Neuronal stem cell (in vitro differentiated cells): ENCODE results near the gene ANKS1B.

Experiments used
- DNase-seq: peaks from one replicate; pipeline ENCODE4 v3.0.0-alpha.2; 2013; ENCODE audit warnings: low spot score
- H2AFZ ChIP-seq: one replicate; pipeline ENCODE4 v1.6.1; 2013; ENCODE audit warnings: mild to moderate bottlenecking, low read length, inconsistent platforms
- H2AK5ac ChIP-seq: 2 replicates; pipeline ENCODE4 v1.6.1; 2013; ENCODE audit warnings: low read depth, mild to moderate bottlenecking, inconsistent platforms, low read length, moderate library complexity, mixed read lengths
- H2BK120ac ChIP-seq: 2 replicates; pipeline ENCODE4 v1.6.1; 2013; ENCODE audit warnings: low read depth, mild to moderate bottlenecking, inconsistent platforms, low read length, moderate library complexity, mixed read lengths
- H2BK12ac ChIP-seq: one replicate; pipeline ENCODE4 v1.6.1; 2013; ENCODE audit warnings: low read length, inconsistent platforms
- H2BK15ac ChIP-seq: 2 replicates; pipeline ENCODE4 v1.6.1; 2013; ENCODE audit warnings: mild to moderate bottlenecking, low read length, inconsistent platforms, mixed read lengths
- H2BK5ac ChIP-seq: one replicate; pipeline ENCODE4 v1.6.1; 2013; ENCODE audit warnings: inconsistent platforms, mild to moderate bottlenecking, low read length, moderate library complexity
- H3K14ac ChIP-seq: one replicate; pipeline ENCODE4 v1.6.1; 2013; ENCODE audit warnings: low read length, inconsistent platforms
- H3K18ac ChIP-seq: 2 replicates; pipeline ENCODE4 v1.6.1; 2013; ENCODE audit warnings: low read length, inconsistent platforms
- H3K23ac ChIP-seq: 2 replicates; pipeline ENCODE4 v1.6.1; 2013; ENCODE audit warnings: low read depth, mild to moderate bottlenecking, mixed read lengths, low read length, inconsistent platforms; ENCODE audit not compliant: poor library complexity
- H3K27ac ChIP-seq: replicated peaks from 3 replicates; pipeline ENCODE4 v1.5.1; 2013; ENCODE audit warnings: low read length, inconsistent platforms
- H3K27me3 ChIP-seq, 3 experiments: 2 replicates each; pipeline ENCODE4 v1.6.1; 2013; ENCODE audit warnings: low read length in 3 of 3, mild to moderate bottlenecking in 2 of 3, inconsistent platforms in 1 of 3, low read depth in 1 of 3, mixed read lengths in 1 of 3, moderate library complexity in 1 of 3; ENCODE audit not compliant: control insufficient read depth in 3 of 3, insufficient read depth in 3 of 3
- H3K36me3 ChIP-seq, 2 donors: replicated peaks in 1 of 2; 2 replicates each; pipeline ENCODE4 v1.6.1; 2013; ENCODE audit warnings: low read length in 2 of 2; ENCODE audit not compliant: control insufficient read depth in 2 of 2, insufficient read depth in 2 of 2
- H3K4ac ChIP-seq: 2 replicates; pipeline ENCODE4 v1.6.1; 2013; ENCODE audit warnings: inconsistent platforms, mild to moderate bottlenecking, low read length, moderate library complexity
- H3K4me1 ChIP-seq, 2 donors: 1 replicate in 1 of 2; 2 replicates in 1 of 2; pipeline ENCODE4 v1.6.1; 2013; ENCODE audit warnings: low read length in 2 of 2, low read depth in 1 of 2; ENCODE audit not compliant: control insufficient read depth in 2 of 2, insufficient read depth in 1 of 2
- H3K4me2 ChIP-seq: one replicate; pipeline ENCODE4 v1.6.1; 2013; ENCODE audit warnings: mild to moderate bottlenecking, low read length, inconsistent platforms; ENCODE audit not compliant: insufficient read depth, poor library complexity, severe bottlenecking
- H3K4me3 ChIP-seq, 2 donors: 2 replicates each; pipeline ENCODE4 v1.5.1; 2013; ENCODE audit warnings: low read length in 2 of 2, mild to moderate bottlenecking in 2 of 2, inconsistent platforms in 1 of 2, moderate library complexity in 1 of 2
- H3K79me1 ChIP-seq: one replicate; pipeline ENCODE4 v1.6.1; 2013; ENCODE audit warnings: low read depth, mild to moderate bottlenecking, inconsistent platforms, low read length, moderate library complexity
- H3K9ac ChIP-seq: one replicate; pipeline ENCODE4 v1.6.1; 2013; ENCODE audit warnings: mild to moderate bottlenecking, low read depth, low read length, inconsistent platforms; ENCODE audit not compliant: poor library complexity
- H3K9me3 ChIP-seq, 2 donors: replicated peaks in 1 of 2; 2 replicates each; pipeline versions ENCODE3 to v1.6.1; 2013; ENCODE audit warnings: low read length in 2 of 2, mild to moderate bottlenecking in 2 of 2, inconsistent platforms in 1 of 2, low read depth in 1 of 2, mixed read lengths in 1 of 2, moderate library complexity in 1 of 2; ENCODE audit not compliant: control insufficient read depth in 2 of 2, insufficient read depth in 1 of 2
- H4K8ac ChIP-seq: one replicate; pipeline ENCODE4 v1.6.1; 2013; ENCODE audit warnings: low read depth, mild to moderate bottlenecking, inconsistent platforms, low read length, moderate library complexity
- H4K91ac ChIP-seq: one replicate; pipeline ENCODE4 v1.6.1; 2013; ENCODE audit warnings: low read length, low read depth, mild to moderate bottlenecking, inconsistent platforms; ENCODE audit not compliant: poor library complexity
- WGBS, 2 donors: extraction: QIAGEN DNeasy Blood & Tissue Kit; methylation state at CpG; one replicate each; pipeline ENCODE4 v1.1.7; 2013; ENCODE audit warnings: missing lambda C conversion rate in 2 of 2, mixed read lengths in 1 of 2; ENCODE audit not compliant: insufficient read length in 2 of 2, insufficient replicate concordance in 1 of 2; ENCODE audit errors: extremely low coverage in 2 of 2; 5-methylcytosine and 5-hydroxymethylcytosine counted together

The ANKS1B gene

DNA sequence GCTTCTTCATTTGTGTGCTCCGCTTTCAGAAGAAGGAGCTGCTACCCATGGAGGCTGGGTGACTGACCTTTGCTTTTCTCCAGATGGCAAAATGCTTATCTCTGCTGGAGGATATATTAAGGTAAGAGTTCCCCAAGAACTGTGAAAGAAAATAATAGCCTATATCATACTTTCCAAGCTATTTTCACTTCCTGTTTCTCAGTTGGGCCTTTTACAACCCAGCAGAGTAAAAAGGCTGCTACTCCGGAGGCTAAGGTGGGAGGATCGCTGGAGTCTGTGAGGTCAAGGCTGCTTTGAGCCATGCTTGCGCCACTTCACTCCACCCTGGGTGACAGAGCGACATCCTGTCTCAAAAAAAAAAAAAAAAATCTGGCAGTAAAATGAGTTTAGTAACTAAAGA, 1257.5 kb downstream of the ANKS1B start:
- Histone ChIP-seq H2AK5ac (no peak overlapping the region), H3K9ac (no peak overlapping the region), H3K27ac (no peak overlapping the region), H2AFZ (no peak overlapping the region), H3K27me3 (no peaks in the 10 kb centered on the region), H4K8ac (no peak overlapping the region), H3K14ac (no peak overlapping the region), H3K4ac (no peak overlapping the region), H3K9me3 (no peaks in the 10 kb centered on the region), H4K91ac (no peak overlapping the region), H2BK5ac (no peak overlapping the region), H2BK12ac (no peak overlapping the region), H3K18ac (no peak overlapping the region), H3K79me1 (no peaks in the 10 kb centered on the region), H3K36me3 (peaks cover 8 to 91% of the 10 kb centered on the region in 2 donors), H3K4me1 (peaks cover 4 to 14% of the 10 kb centered on the region in 2 donors), H2BK120ac (no peak overlapping the region), H3K4me3 (no peak overlapping the region), H2BK15ac (no peak overlapping the region), H3K23ac (no peak overlapping the region), H3K4me2 (no peak overlapping the region)
- WGBS, 2 donors: no CpG with 5 or more reads among the region's 5 CpGs
- no peak for DNase-seq

- no peak overlapping the region for H3K18ac ChIP-seq
- H3K36me3 ChIP-seq: peaks cover 7 to 89% of the 10 kb centered on the region in 2 donors
- H3K4me1 ChIP-seq: peaks cover 4 to 14% of the 10 kb centered on the region in 2 donors
- H3K9me3 ChIP-seq: no peaks in the 10 kb centered on the region
- H2AFZ ChIP-seq: no peak overlapping the region
- no CpG with 5 or more reads among the region's 5 CpGs for WGBS, 2 donors
- no peak overlapping the region for H4K8ac ChIP-seq
- H2BK15ac ChIP-seq: no peak overlapping the region
- H3K4ac ChIP-seq: no peak overlapping the region
- no peak overlapping the region for H4K91ac ChIP-seq
- no peak overlapping the region for H2BK12ac ChIP-seq
- H2BK120ac ChIP-seq: no peak overlapping the region
- H3K9ac ChIP-seq: no peak overlapping the region
- no peak overlapping the region for H2AK5ac ChIP-seq
- no peak overlapping the region for H3K4me3 ChIP-seq
- H3K4me2 ChIP-seq: no peak overlapping the region
- H2BK5ac ChIP-seq: no peak overlapping the region
- H3K79me1 ChIP-seq: no peaks in the 10 kb centered on the region
- DNase-seq: peak; percentile 38
- no peak overlapping the region for H3K14ac ChIP-seq
- no peak overlapping the region for H3K23ac ChIP-seq
- H3K27me3 ChIP-seq: no peaks in the 10 kb centered on the region
- H3K27ac ChIP-seq: no peak overlapping the region
Observed at GRCh38 chr12:98725476-98726247, 1259.1 kb downstream of the ANKS1B start.

DNA sequence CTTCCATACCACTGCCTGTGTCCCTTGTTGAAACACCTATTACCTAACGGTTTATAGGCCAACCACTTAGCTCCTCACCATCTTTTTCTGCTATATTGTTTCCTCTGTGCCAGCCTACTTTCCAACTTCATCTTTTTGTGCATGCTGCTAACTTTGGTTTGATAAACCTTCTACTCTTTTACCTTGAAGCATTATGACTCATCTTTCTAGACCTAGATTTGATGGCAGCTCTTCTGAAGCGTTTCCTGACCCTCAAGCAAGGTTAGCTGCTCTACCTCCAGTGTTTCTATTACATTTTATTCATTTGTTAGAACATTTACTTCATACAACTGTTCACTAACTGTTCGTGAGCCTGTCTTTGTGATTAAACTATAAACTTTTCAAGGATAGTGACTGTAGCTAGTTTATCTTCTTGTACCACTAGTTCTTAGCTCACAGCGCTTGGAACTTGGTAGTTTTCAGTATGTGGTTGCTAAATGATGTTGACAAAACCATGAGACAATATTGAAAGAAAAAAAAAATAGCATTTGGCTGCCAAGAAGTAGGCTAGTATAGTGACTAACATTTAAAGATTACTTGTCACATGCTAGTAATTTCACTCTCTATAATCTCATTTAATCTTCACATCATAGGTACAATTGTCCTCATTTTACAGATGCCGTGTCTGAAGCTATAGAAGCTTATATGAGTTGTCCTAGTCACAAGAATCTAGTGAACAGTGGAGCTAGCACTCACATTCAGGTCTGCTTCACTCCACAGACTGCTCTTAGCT, 1260.2 kb downstream of the ANKS1B start:
- H3K36me3 ChIP-seq: peaks cover 7 to 88% of the 10 kb centered on the region in 2 donors
- no peak overlapping the region for H2BK15ac ChIP-seq
- no peak overlapping the region for H3K27ac ChIP-seq
- no CpG with 5 or more reads among the region's 5 CpGs for WGBS, 2 donors
- H3K4me2 ChIP-seq: no peak overlapping the region
- no peak overlapping the region for H2BK12ac ChIP-seq
- no peak overlapping the region for H2AFZ ChIP-seq
- H3K9ac ChIP-seq: no peak overlapping the region
- no peaks in the 10 kb centered on the region for H3K27me3 ChIP-seq
- H4K91ac ChIP-seq: no peak overlapping the region
- peaks cover 4 to 14% of the 10 kb centered on the region in 2 donors for H3K4me1 ChIP-seq
- no peak overlapping the region for H4K8ac ChIP-seq
- H3K4me3 ChIP-seq: no peak overlapping the region
- no peak overlapping the region for H2AK5ac ChIP-seq
- no peak overlapping the region for H3K23ac ChIP-seq
- H3K4ac ChIP-seq: no peak overlapping the region
- no peak overlapping the region for H2BK120ac ChIP-seq
- no peaks in the 10 kb centered on the region for H3K79me1 ChIP-seq
- H3K14ac ChIP-seq: no peak overlapping the region
- no peak overlapping the region for H2BK5ac ChIP-seq
- no peak for DNase-seq
- H3K18ac ChIP-seq: no peak overlapping the region
- H3K9me3 ChIP-seq: no peaks in the 10 kb centered on the region

DNA sequence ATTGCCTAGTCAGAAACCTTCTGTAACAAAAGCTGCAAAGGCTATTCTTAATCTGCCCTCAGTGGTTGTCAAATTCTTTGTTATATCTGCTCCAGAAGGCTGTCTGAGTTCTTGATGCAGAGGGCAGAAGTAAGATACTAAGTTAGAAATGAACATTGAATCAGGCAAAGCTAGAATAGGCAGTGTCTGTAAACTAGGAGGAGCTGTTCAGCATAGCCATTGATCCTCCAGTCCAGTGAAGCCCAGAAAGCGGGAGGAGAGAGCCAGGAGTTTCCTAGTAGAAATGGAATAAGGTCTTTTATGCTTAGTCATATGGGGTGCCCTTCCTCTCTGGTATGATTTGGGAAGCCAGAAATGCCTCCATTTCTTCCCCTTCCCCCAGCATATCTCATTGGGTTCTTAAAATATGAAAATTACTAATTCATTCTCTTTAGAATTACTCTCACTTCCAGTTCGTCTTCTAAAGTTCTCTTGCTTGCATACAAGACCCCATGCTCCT, 1263.5 kb downstream of the ANKS1B start:
- no peak overlapping the region for H3K27ac ChIP-seq
- H3K4me1 ChIP-seq: peaks cover 4 to 11% of the 10 kb centered on the region in 2 donors
- no peak overlapping the region for H3K18ac ChIP-seq
- H3K9ac ChIP-seq: no peak overlapping the region
- H3K79me1 ChIP-seq: no peaks in the 10 kb centered on the region
- no peak overlapping the region for H2AK5ac ChIP-seq
- H3K14ac ChIP-seq: no peak overlapping the region
- no peak overlapping the region for H4K91ac ChIP-seq
- no peak overlapping the region for H2BK120ac ChIP-seq
- H3K36me3 ChIP-seq: peaks cover 0 to 87% of the 10 kb centered on the region in 2 donors
- H2AFZ ChIP-seq: no peak overlapping the region
- no peak overlapping the region for H3K23ac ChIP-seq
- no CpG with 5 or more reads among the region's 2 CpGs for WGBS, 2 donors
- H3K9me3 ChIP-seq: no peaks in the 10 kb centered on the region
- H2BK15ac ChIP-seq: no peak overlapping the region
- no peaks in the 10 kb centered on the region for H3K27me3 ChIP-seq
- no peak overlapping the region for H2BK12ac ChIP-seq
- no peak overlapping the region for H3K4me3 ChIP-seq
- no peak for DNase-seq
- H4K8ac ChIP-seq: no peak overlapping the region
- H3K4me2 ChIP-seq: no peak overlapping the region
- H3K4ac ChIP-seq: no peak overlapping the region
- H2BK5ac ChIP-seq: no peak overlapping the region
